Activated effector memory CD4-positive, alpha-beta T cell treated with Interleukin-2 at 50 U/mL for 16 hours (primary cell): ENCODE measurements around the gene SUSD4.

Experiments used
- DNase-seq: peaks from one replicate; pipeline ENCODE4 v3.0.0-alpha.2; 2020

The SUSD4 gene

GRCh38 chr1:223328566-223328965 lies 35.4 kb downstream of the SUSD4 start:
- DNase-seq: no peak

- no peak for DNase-seq
Observed at GRCh38 chr1:223326776-223327175, 37.2 kb downstream of the SUSD4 start.

GRCh38 chr1:223323491-223324484 lies 40.2 kb downstream of the SUSD4 start:
- DNase-seq: no peak

- DNase-seq: no peak
Observed at GRCh38 chr1:223322868-223323267, 41.1 kb downstream of the SUSD4 start.

GRCh38 chr1:223320959-223321358 lies 43.0 kb downstream of the SUSD4 start:
- no peak for DNase-seq

- DNase-seq: no peak
Observed at GRCh38 chr1:223319905-223320580, 43.9 kb downstream of the SUSD4 start.

GRCh38 chr1:223319398-223319797 lies 44.6 kb downstream of the SUSD4 start:
- DNase-seq: no peak

GRCh38 chr1:223316082-223316481 lies 47.9 kb downstream of the SUSD4 start:
- DNase-seq: no peak

GRCh38 chr1:223315665-223316064 lies 48.3 kb downstream of the SUSD4 start:
- DNase-seq: no peak

GRCh38 chr1:223313415-223313754 lies 50.6 kb downstream of the SUSD4 start:
- no peak for DNase-seq

- no peak for DNase-seq
Observed at GRCh38 chr1:223312705-223313414, 51.1 kb downstream of the SUSD4 start.

- DNase-seq: no peak
Observed at GRCh38 chr1:223312273-223312672, 51.7 kb downstream of the SUSD4 start.

- DNase-seq: no peak
Observed at GRCh38 chr1:223311826-223312225, 52.1 kb downstream of the SUSD4 start.

GRCh38 chr1:223308136-223308535 lies 55.8 kb downstream of the SUSD4 start:
- no peak for DNase-seq

GRCh38 chr1:223307544-223307943 lies 56.4 kb downstream of the SUSD4 start:
- no peak for DNase-seq

- DNase-seq: no peak
Observed at GRCh38 chr1:223304931-223305330, 59.0 kb downstream of the SUSD4 start.

- DNase-seq: no peak
Observed at GRCh38 chr1:223301371-223301770, 62.6 kb downstream of the SUSD4 start.

GRCh38 chr1:223299553-223299952 lies 64.4 kb downstream of the SUSD4 start:
- no peak for DNase-seq

GRCh38 chr1:223298701-223299100 lies 65.3 kb downstream of the SUSD4 start:
- DNase-seq: no peak

- DNase-seq: no peak
Observed at GRCh38 chr1:223297800-223298199, 66.2 kb downstream of the SUSD4 start.

GRCh38 chr1:223291796-223292195 lies 72.2 kb downstream of the SUSD4 start:
- DNase-seq: no peak

GRCh38 chr1:223290397-223290796 lies 73.6 kb downstream of the SUSD4 start:
- no peak for DNase-seq

GRCh38 chr1:223289621-223290020 lies 74.4 kb downstream of the SUSD4 start:
- DNase-seq: no peak

GRCh38 chr1:223288826-223289225 lies 75.2 kb downstream of the SUSD4 start:
- DNase-seq: no peak
